ENCODE data around the gene TMEM256.

Gene TMEM256

DNA sequence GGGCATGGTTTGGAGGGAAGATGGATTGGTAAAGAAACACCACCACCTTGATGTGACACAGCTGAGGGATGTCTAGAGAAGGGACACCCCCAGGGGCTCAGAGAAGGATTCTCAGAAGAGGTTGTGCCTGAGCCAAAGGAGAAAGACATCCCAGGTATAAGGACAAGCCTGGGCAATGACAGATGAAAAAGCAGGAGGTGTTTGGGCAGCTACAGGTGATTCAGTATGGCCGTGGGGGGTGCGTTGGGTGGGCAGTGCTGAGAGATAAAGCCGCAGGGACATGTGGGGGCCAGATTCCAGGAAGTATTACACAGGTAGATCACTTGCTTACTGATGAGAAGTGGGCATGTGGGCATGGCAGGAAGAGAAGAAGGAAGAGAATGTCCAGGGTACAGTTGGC, 42.0 kb downstream of the TMEM256 start:
- no peak for TF ChIP-seq ZNF70 (CRISPR knock-in tag; IDR thresholded peaks at IDR 0.05)
- TF ChIP-seq GLIS3 (CRISPR knock-in tag; IDR thresholded peaks at IDR 0.05), result no peak
- TF ChIP-seq RARB (CRISPR knock-in tag; IDR thresholded peaks at IDR 0.05), result no peak
- TF ChIP-seq ARNTL (CRISPR knock-in tag; IDR thresholded peaks at IDR 0.05; ENCODE audit: borderline replicate concordance, low read depth), result no peak
- TF ChIP-seq, protein P1, sequence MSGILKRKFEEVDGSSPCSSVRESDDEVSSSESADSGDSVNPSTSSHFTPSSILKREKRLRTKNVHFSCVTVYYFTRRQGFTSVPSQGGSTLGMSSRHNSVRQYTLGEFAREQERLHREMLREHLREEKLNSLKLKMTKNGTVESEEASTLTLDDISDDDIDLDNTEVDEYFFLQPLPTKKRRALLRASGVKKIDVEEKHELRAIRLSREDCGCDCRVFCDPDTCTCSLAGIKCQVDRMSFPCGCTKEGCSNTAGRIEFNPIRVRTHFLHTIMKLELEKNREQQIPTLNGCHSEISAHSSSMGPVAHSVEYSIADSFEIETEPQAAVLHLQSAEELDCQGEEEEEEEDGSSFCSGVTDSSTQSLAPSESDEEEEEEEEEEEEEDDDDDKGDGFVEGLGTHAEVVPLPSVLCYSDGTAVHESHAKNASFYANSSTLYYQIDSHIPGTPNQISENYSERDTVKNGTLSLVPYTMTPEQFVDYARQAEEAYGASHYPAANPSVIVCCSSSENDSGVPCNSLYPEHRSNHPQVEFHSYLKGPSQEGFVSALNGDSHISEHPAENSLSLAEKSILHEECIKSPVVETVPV (CRISPR knock-in tag; IDR thresholded peaks at IDR 0.05), result no peak
- TF ChIP-seq ZNF565 (CRISPR knock-in tag; conservative IDR thresholded peaks at IDR 0.05; ENCODE audit: low read depth), result no peak
- no peak for TF ChIP-seq TOX (CRISPR knock-in tag; IDR thresholded peaks at IDR 0.05; ENCODE audit: borderline replicate concordance)
- TF ChIP-seq ZFP3 (CRISPR knock-in tag; IDR thresholded peaks at IDR 0.05), result no peak
- no peak for TF ChIP-seq ZFP30 (CRISPR knock-in tag; IDR thresholded peaks at IDR 0.05)
- no peak for TF ChIP-seq ZNF8 (CRISPR knock-in tag; IDR thresholded peaks at IDR 0.05)
- no peak for TF ChIP-seq TCF4 (CRISPR knock-in tag; IDR thresholded peaks at IDR 0.05; ENCODE audit: borderline replicate concordance)
- no peak for TF ChIP-seq CSDC2 (CRISPR knock-in tag; IDR thresholded peaks at IDR 0.05)
- no peak for ATAC-seq

DNA sequence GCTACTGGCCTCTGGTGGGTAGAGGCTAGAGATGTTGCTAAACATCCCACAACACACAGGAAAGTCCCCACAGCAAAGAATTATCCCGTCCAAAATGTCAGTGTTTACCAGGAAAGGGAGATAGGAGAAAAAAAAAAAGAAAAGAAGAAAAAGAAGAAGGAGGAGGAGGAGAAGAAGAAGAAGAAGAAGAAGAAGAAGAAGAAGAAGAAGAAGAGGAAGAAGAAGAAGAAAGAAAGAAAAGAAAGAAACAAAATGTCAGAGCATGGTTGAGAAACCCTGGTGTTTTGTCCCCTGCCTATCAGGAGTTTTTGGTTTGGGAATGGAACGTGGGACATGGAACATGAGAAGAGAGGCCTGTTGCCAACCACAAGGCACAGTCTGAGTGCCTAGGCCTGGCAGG, 46.5 kb downstream of the TMEM256 start:
- ATAC-seq, result no peak
- TF ChIP-seq TCF4 (CRISPR knock-in tag; IDR thresholded peaks at IDR 0.05; ENCODE audit: borderline replicate concordance) (no peak), PPARA (CRISPR knock-in tag; IDR thresholded peaks at IDR 0.05; ENCODE audit: borderline replicate concordance) (no peak), TOX (CRISPR knock-in tag; IDR thresholded peaks at IDR 0.05; ENCODE audit: borderline replicate concordance) (no peak), ZNF565 (CRISPR knock-in tag; conservative IDR thresholded peaks at IDR 0.05; ENCODE audit: low read depth) (no peak), ISL1 (CRISPR knock-in tag; IDR thresholded peaks at IDR 0.05) (no peak), CSDC2 (CRISPR knock-in tag; IDR thresholded peaks at IDR 0.05) (no peak), BACH2 (CRISPR knock-in tag; IDR thresholded peaks at IDR 0.05; ENCODE audit: borderline replicate concordance) (no peak), ARNTL (CRISPR knock-in tag; IDR thresholded peaks at IDR 0.05; ENCODE audit: borderline replicate concordance, low read depth) (no peak), GLIS3 (CRISPR knock-in tag; IDR thresholded peaks at IDR 0.05) (no peak), ZNF70 (CRISPR knock-in tag; IDR thresholded peaks at IDR 0.05) (no peak), ZFP3 (CRISPR knock-in tag; IDR thresholded peaks at IDR 0.05) (no peak), OSR1 (CRISPR knock-in tag; IDR thresholded peaks at IDR 0.05) (no peak), ZNF8 (CRISPR knock-in tag; IDR thresholded peaks at IDR 0.05) (no peak), SNAI2 (CRISPR knock-in tag; IDR thresholded peaks at IDR 0.05) (no peak), ZC3H10 (CRISPR knock-in tag; IDR thresholded peaks at IDR 0.05) (no peak)
- TF ChIP-seq, protein P2, sequence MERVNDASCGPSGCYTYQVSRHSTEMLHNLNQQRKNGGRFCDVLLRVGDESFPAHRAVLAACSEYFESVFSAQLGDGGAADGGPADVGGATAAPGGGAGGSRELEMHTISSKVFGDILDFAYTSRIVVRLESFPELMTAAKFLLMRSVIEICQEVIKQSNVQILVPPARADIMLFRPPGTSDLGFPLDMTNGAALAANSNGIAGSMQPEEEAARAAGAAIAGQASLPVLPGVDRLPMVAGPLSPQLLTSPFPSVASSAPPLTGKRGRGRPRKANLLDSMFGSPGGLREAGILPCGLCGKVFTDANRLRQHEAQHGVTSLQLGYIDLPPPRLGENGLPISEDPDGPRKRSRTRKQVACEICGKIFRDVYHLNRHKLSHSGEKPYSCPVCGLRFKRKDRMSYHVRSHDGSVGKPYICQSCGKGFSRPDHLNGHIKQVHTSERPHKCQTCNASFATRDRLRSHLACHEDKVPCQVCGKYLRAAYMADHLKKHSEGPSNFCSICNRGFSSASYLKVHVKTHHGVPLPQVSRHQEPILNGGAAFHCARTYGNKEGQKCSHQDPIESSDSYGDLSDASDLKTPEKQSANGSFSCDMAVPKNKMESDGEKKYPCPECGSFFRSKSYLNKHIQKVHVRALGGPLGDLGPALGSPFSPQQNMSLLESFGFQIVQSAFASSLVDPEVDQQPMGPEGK (CRISPR knock-in tag; IDR thresholded peaks at IDR 0.05; ENCODE audit: borderline replicate concordance), result no peak
- TF ChIP-seq, protein P3, sequence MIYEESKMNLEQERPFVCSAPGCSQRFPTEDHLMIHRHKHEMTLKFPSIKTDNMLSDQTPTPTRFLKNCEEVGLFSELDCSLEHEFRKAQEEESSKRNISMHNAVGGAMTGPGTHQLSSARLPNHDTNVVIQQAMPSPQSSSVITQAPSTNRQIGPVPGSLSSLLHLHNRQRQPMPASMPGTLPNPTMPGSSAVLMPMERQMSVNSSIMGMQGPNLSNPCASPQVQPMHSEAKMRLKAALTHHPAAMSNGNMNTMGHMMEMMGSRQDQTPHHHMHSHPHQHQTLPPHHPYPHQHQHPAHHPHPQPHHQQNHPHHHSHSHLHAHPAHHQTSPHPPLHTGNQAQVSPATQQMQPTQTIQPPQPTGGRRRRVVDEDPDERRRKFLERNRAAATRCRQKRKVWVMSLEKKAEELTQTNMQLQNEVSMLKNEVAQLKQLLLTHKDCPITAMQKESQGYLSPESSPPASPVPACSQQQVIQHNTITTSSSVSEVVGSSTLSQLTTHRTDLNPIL (CRISPR knock-in tag; IDR thresholded peaks at IDR 0.05; ENCODE audit: low read depth), result no peak
- TF ChIP-seq, protein P1 (CRISPR knock-in tag; IDR thresholded peaks at IDR 0.05), result no peak

DNA sequence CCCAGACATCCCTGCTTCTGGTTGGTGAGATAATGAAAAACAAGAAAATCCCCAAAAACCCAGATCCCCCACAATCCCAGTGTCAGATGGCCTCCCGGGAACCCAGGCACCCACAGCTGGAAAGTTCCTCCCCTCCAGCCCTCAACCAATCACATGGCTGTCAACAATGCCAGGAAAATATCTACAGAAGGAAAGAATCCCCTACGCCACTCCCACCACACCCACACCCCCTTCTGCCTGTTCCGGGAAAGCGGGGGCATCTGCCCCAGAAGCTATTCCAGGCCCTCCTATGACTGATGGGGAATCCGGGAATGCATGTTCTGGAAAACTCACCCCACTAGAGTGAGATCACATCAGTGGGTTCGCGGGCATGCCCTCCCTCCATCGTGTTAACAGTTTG, 47.1 kb downstream of the TMEM256 start:
- ATAC-seq, result no peak
- no peak for TF ChIP-seq RARB (CRISPR knock-in tag; IDR thresholded peaks at IDR 0.05)
- TF ChIP-seq, protein P4, sequence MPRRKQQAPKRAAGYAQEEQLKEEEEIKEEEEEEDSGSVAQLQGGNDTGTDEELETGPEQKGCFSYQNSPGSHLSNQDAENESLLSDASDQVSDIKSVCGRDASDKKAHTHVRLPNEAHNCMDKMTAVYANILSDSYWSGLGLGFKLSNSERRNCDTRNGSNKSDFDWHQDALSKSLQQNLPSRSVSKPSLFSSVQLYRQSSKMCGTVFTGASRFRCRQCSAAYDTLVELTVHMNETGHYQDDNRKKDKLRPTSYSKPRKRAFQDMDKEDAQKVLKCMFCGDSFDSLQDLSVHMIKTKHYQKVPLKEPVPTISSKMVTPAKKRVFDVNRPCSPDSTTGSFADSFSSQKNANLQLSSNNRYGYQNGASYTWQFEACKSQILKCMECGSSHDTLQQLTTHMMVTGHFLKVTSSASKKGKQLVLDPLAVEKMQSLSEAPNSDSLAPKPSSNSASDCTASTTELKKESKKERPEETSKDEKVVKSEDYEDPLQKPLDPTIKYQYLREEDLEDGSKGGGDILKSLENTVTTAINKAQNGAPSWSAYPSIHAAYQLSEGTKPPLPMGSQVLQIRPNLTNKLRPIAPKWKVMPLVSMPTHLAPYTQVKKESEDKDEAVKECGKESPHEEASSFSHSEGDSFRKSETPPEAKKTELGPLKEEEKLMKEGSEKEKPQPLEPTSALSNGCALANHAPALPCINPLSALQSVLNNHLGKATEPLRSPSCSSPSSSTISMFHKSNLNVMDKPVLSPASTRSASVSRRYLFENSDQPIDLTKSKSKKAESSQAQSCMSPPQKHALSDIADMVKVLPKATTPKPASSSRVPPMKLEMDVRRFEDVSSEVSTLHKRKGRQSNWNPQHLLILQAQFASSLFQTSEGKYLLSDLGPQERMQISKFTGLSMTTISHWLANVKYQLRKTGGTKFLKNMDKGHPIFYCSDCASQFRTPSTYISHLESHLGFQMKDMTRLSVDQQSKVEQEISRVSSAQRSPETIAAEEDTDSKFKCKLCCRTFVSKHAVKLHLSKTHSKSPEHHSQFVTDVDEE (CRISPR knock-in tag; IDR thresholded peaks at IDR 0.05), result no peak
- TF ChIP-seq, protein P1 (CRISPR knock-in tag; IDR thresholded peaks at IDR 0.05), result no peak
- no peak for TF ChIP-seq PPARA (CRISPR knock-in tag; IDR thresholded peaks at IDR 0.05; ENCODE audit: borderline replicate concordance)
- TF ChIP-seq, protein P5, sequence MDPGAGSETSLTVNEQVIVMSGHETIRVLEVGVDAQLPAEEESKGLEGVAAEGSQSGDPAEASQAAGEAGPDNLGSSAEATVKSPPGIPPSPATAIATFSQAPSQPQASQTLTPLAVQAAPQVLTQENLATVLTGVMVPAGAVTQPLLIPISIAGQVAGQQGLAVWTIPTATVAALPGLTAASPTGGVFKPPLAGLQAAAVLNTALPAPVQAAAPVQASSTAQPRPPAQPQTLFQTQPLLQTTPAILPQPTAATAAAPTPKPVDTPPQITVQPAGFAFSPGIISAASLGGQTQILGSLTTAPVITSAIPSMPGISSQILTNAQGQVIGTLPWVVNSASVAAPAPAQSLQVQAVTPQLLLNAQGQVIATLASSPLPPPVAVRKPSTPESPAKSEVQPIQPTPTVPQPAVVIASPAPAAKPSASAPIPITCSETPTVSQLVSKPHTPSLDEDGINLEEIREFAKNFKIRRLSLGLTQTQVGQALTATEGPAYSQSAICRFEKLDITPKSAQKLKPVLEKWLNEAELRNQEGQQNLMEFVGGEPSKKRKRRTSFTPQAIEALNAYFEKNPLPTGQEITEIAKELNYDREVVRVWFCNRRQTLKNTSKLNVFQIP (CRISPR knock-in tag; IDR thresholded peaks at IDR 0.05; ENCODE audit: borderline replicate concordance, low read depth), result no peak
- TF ChIP-seq CSDC2 (CRISPR knock-in tag; IDR thresholded peaks at IDR 0.05), result no peak
- no peak for TF ChIP-seq ARNTL (CRISPR knock-in tag; IDR thresholded peaks at IDR 0.05; ENCODE audit: borderline replicate concordance, low read depth)
- TF ChIP-seq TOX (CRISPR knock-in tag; IDR thresholded peaks at IDR 0.05; ENCODE audit: borderline replicate concordance), result no peak
- no peak for TF ChIP-seq TCF4 (CRISPR knock-in tag; IDR thresholded peaks at IDR 0.05; ENCODE audit: borderline replicate concordance)
